GDM1 (cell line): ENCODE data around the gene GAS7.
A peak's percentile ranks its signal among the peaks of the same experiment; 100 is the strongest.

ENCODE experiments used
- DNase-seq: peaks from one replicate; lab custom pipeline; 2025; lab: John Stamatoyannopoulos, UW

Gene GAS7

GRCh38 chr17:10171581-10171981 is 26.8 kb downstream of the GAS7 start:
- no peak for DNase-seq

GRCh38 chr17:10171122-10171571 is 27.3 kb downstream of the GAS7 start:
- DNase-seq, result no peak

- DNase-seq, result no peak
Observed at GRCh38 chr17:10170233-10170632, 28.2 kb downstream of the GAS7 start.

GRCh38 chr17:10169290-10169689 is 29.1 kb downstream of the GAS7 start:
- no peak for DNase-seq

GRCh38 chr17:10166176-10166935 is 32.0 kb downstream of the GAS7 start:
- no peak for DNase-seq

GRCh38 chr17:10162096-10162495 is 36.3 kb downstream of the GAS7 start:
- DNase-seq, result no peak

- DNase-seq, result no peak
Observed at GRCh38 chr17:10161386-10161785, 37.0 kb downstream of the GAS7 start.

- DNase-seq, result peak; percentile 88
Observed at GRCh38 chr17:10156948-10157607, 41.3 kb downstream of the GAS7 start.

GRCh38 chr17:10156599-10156947 is 41.8 kb downstream of the GAS7 start:
- no peak for DNase-seq

- no peak for DNase-seq
Observed at GRCh38 chr17:10156077-10156435, 42.4 kb downstream of the GAS7 start.

GRCh38 chr17:10155371-10156076 is 42.9 kb downstream of the GAS7 start:
- DNase-seq, result no peak

- peak; percentile 24 for DNase-seq
Observed at GRCh38 chr17:10151667-10152496, 46.5 kb downstream of the GAS7 start.

GRCh38 chr17:10149573-10150399 is 48.6 kb downstream of the GAS7 start:
- peak; percentile 21 for DNase-seq

GRCh38 chr17:10147761-10148415 is 50.5 kb downstream of the GAS7 start:
- no peak for DNase-seq

- no peak for DNase-seq
Observed at GRCh38 chr17:10147040-10147439, 51.4 kb downstream of the GAS7 start.

GRCh38 chr17:10144982-10145381 is 53.4 kb downstream of the GAS7 start:
- no peak for DNase-seq

GRCh38 chr17:10144456-10144855 is 54.0 kb downstream of the GAS7 start:
- DNase-seq, result no peak

GRCh38 chr17:10141436-10141835 is 57.0 kb downstream of the GAS7 start:
- DNase-seq, result no peak

- DNase-seq, result no peak
Observed at GRCh38 chr17:10139577-10139976, 58.8 kb downstream of the GAS7 start.

GRCh38 chr17:10136258-10136981 is 62.0 kb downstream of the GAS7 start:
- DNase-seq, result no peak
